ENCODE results near the gene GALE. TPM values are rescaled to one million over a fixed set of nuclear protein-coding genes. Genes with fewer than 3 reads are reported as not detected.

Gene GALE
- total and polyA plus RNA-seq, 2 of the 13 experiments (the other 11 are each of a cell fraction or from before 2014, with no cell fraction given) = 85.2 to 88.4 TPM

- FAIRE-seq (peak; percentile 90), ATAC-seq (peak; percentile 90), DNase-seq (ENCODE audit: low spot score) (peak; percentile 67)
- no peak overlapping the region for H2AFZ ChIP-seq (ENCODE audit: low read length)
- H3K27ac ChIP-seq (ENCODE audit: extremely low read length, insufficient read depth, low read length) = no peak overlapping the region
- no peaks in the 10 kb centered on the region for H3K9me3 ChIP-seq (ENCODE audit: low read length)
- peaks cover 17% of the 10 kb centered on the region for H3K79me2 ChIP-seq (ENCODE audit: insufficient read depth, low read length)
- CTCF ChIA-PET (ENCODE audit: low intra/inter-chr PET ratio, low total read pairs) = interaction anchor here (0.7 to 2.3 kb wide), 5 partner anchors 25 to 161 kb away, joined by 3 to 10 read pairs (median 4); partner anchors contain the start of gene FUCA1
- no peak overlapping the region for H3K4me3 ChIP-seq (replicated peaks in 1 of 3; ENCODE audit: insufficient read depth in 1 of 3, low read depth in 2 of 3, low read length in 3 of 3)
- no TSS peak for BruUV-seq (replicated peaks)
- in situ Hi-C loops (cut with HindIII; ENCODE audit: extremely low pct_ligation_motif_present, low pct_unique_long_range_greater_than_20kb) (no loop called here), intact Hi-C loops (cut with micrococcal nuclease; ENCODE audit: unreplicated experiment) (loop anchor here (1.0 to 10.0 kb wide), 3 partner anchors 27 to 145 kb away; partner anchors contain the start of gene FUCA1)
- H3K36me3 ChIP-seq (replicated peaks in 1 of 2; ENCODE audit: control insufficient read depth in 1 of 2, insufficient read depth in 2 of 2, low read length in 2 of 2) = peaks cover 0 to 7% of the 10 kb centered on the region in 2 experiments; a peak in 2 of 5 replicates
- peaks cover 49% of the 10 kb centered on the region for H3K4me1 ChIP-seq (ENCODE audit: insufficient read depth, low read length)
- no peak overlapping the region; the same call in 1 of the 2 replicates for H3K4me2 ChIP-seq (ENCODE audit: low read depth, low read length)
- 23% methylated on average over 13 of the region's 14 CpGs for WGBS (ENCODE audit: low lambda C conversion rate)
- no peaks in the 10 kb centered on the region for H4K20me1 ChIP-seq (ENCODE audit: insufficient read depth, low read length)
- POLR2A ChIA-PET = interaction anchor here (0.6 to 1.9 kb wide), 6 partner anchors 8 to 145 kb away, joined by 3 to 11 read pairs (median 6); partner anchors contain the start of genes HMGCL and LYPLA2
- H3K27me3 ChIP-seq (ENCODE audit: control insufficient read depth in 1 of 2, insufficient read depth in 2 of 2, low read length in 2 of 2) = no peaks in the 10 kb centered on the region
- H3K9ac ChIP-seq (ENCODE audit: insufficient read depth, low read depth, low read length) = no peak overlapping the region
- TF ChIP-seq ZNF563 (CRISPR knock-in tag; IDR thresholded peaks at IDR 0.05) = no peak
- TF ChIP-seq LRRFIP1 (CRISPR knock-in tag; conservative IDR thresholded peaks at IDR 0.05) = no peak
- no peak for TF ChIP-seq KLF9 (CRISPR knock-in tag; IDR thresholded peaks at IDR 0.05; ENCODE audit: low read depth)
- TF ChIP-seq ZFX (CRISPR knock-in tag; IDR thresholded peaks at IDR 0.05; ENCODE audit: low read depth) = no peak
- no peak for TF ChIP-seq CENPBD1 (CRISPR knock-in tag; IDR thresholded peaks at IDR 0.05; ENCODE audit: borderline replicate concordance, low read depth)
- no peak for TF ChIP-seq EED (CRISPR knock-in tag; IDR thresholded peaks at IDR 0.05)
- no peak for TF ChIP-seq ZNF749 (CRISPR knock-in tag; IDR thresholded peaks at IDR 0.05; ENCODE audit: borderline replicate concordance)
- no peak for TF ChIP-seq SRSF4 (IDR thresholded peaks at IDR 0.05; ENCODE audit: low read depth, low read length, poor library complexity, severe bottlenecking)
- TF ChIP-seq SP4 (CRISPR knock-in tag; IDR thresholded peaks at IDR 0.05) = no peak
- TF ChIP-seq GATA4 (IDR thresholded peaks at IDR 0.05; ENCODE audit: borderline replicate concordance, low read depth) = no peak
- TF ChIP-seq SMYD3 (CRISPR knock-in tag; IDR thresholded peaks at IDR 0.05) = no peak
- no peak for TF ChIP-seq KLF13 (CRISPR knock-in tag; IDR thresholded peaks at IDR 0.05)
- TF ChIP-seq NFIC (IDR thresholded peaks at IDR 0.05; ENCODE audit: low read length) = no peak
- TF ChIP-seq THAP11 (CRISPR knock-in tag; IDR thresholded peaks at IDR 0.05) = 0 out of 2 replicates have a peak, but pooled peaks have one; percentile 23
- TF ChIP-seq, protein P1, sequence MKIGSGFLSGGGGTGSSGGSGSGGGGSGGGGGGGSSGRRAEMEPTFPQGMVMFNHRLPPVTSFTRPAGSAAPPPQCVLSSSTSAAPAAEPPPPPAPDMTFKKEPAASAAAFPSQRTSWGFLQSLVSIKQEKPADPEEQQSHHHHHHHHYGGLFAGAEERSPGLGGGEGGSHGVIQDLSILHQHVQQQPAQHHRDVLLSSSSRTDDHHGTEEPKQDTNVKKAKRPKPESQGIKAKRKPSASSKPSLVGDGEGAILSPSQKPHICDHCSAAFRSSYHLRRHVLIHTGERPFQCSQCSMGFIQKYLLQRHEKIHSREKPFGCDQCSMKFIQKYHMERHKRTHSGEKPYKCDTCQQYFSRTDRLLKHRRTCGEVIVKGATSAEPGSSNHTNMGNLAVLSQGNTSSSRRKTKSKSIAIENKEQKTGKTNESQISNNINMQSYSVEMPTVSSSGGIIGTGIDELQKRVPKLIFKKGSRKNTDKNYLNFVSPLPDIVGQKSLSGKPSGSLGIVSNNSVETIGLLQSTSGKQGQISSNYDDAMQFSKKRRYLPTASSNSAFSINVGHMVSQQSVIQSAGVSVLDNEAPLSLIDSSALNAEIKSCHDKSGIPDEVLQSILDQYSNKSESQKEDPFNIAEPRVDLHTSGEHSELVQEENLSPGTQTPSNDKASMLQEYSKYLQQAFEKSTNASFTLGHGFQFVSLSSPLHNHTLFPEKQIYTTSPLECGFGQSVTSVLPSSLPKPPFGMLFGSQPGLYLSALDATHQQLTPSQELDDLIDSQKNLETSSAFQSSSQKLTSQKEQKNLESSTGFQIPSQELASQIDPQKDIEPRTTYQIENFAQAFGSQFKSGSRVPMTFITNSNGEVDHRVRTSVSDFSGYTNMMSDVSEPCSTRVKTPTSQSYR (CRISPR knock-in tag; IDR thresholded peaks at IDR 0.05; ENCODE audit: borderline replicate concordance) = no peak
These were observed 28.3 kb downstream of the GALE start for GRCh38 chr1:23772049-23772853.
